Testis (tissue), 3 donors: ENCODE measurements around the gene KIAA1671. TPM values are rescaled to one million over a fixed set of nuclear protein-coding genes. Genes with fewer than 3 reads are reported as not detected.

Experiments used
- DNase-seq: peaks from one replicate; pipeline ENCODE4 v3.0.0-alpha.2; 2019
- H3K27ac ChIP-seq, 2 donors: fragments of 200-600 bp; sonication (generic); one replicate each; pipeline ENCODE4 v1.5.1; 2019
- H3K27me3 ChIP-seq: fragments of 200-600 bp; sonication (generic); one replicate; pipeline ENCODE4 v1.5.1; 2019
- H3K36me3 ChIP-seq: fragments of 200-600 bp; sonication (generic); one replicate; pipeline ENCODE4 v1.5.1; 2017; ENCODE audit warnings: low read depth; ENCODE audit errors: missing control alignments
- H3K4me1 ChIP-seq: fragments of 200-600 bp; sonication (generic); one replicate; pipeline ENCODE4 v1.5.1; 2019
- H3K4me3 ChIP-seq, 2 donors: fragments of 200-600 bp; sonication (generic); one replicate each; pipeline ENCODE4 v1.5.1; 2017 to 2019
- H3K9me3 ChIP-seq: fragments of 200-600 bp; sonication (generic); one replicate; pipeline ENCODE4 v1.5.1; 2017
- CTCF ChIP-seq, 3 experiments: fragments of 450-650 bp in 2 of 3; fragments of 200-600 bp in 1 of 3; sonication (generic) in 1 of 3; IDR thresholded peaks; one replicate each; pipeline ENCODE4 v1.5.1; 2016 to 2019; ENCODE audit warnings: antibody characterized with exemption in 3 of 3, mild to moderate bottlenecking in 2 of 3, moderate library complexity in 1 of 3
- POLR2A ChIP-seq: fragments of 450-650 bp; IDR thresholded peaks from one replicate; pipeline ENCODE4 v1.6.1; 2017; ENCODE audit warnings: antibody characterized with exemption, mild to moderate bottlenecking, moderate library complexity
- WGBS, 2 donors: methylation state at CpG; one replicate each; pipeline ENCODE4 v1.1.5; 2018; 5-methylcytosine and 5-hydroxymethylcytosine counted together
- intact Hi-C: fragments of 100-400 bp; cut with DNase I; formaldehyde crosslinking; loops from one replicate; pipeline ENCODE4 v1.15.1; 2023; ENCODE audit warnings: low total_unique reads
- polyA plus RNA-seq: library from polyadenylated mRNA; stranded (reverse); fragments of 350-450 nt; fragmentation: Illumina TruSeq; extraction: RNeasy Lipid Tissue Mini Kit (QIAGEN cat#74804); gene quantifications from one replicate; pipeline ENCODE4 v1.2.3, GENCODE V29; 2014; ENCODE audit warnings: low read depth, low replicate concordance; ENCODE audit not compliant: insufficient read depth
- total RNA-seq, 2 donors: library from RNA; depleted of rRNA; stranded (reverse); fragments of >200 nt; gene quantifications; one replicate each; pipeline ENCODE4 v1.2.3, GENCODE V29; 2016

Gene KIAA1671
- total and polyA plus RNA-seq, 3 donors from 2014 or later = 16.8 to 28.6 (median 24.4) TPM

- Histone ChIP-seq H3K9me3 (no peaks in the 10 kb centered on the region), H3K27ac (no peak overlapping the region), H3K4me3 (no peak overlapping the region), H3K4me1 (no peaks in the 10 kb centered on the region), H3K36me3 (no peaks in the 10 kb centered on the region), H3K27me3 (no peaks in the 10 kb centered on the region)
- intact Hi-C loops = no loop called here
- no peak for DNase-seq
- no peak for TF ChIP-seq POLR2A
- no peak for TF ChIP-seq CTCF (IDR thresholded peaks at IDR 0.05)
Observed at GRCh38 chr22:24935771-24936483, 16.6 kb upstream of the KIAA1671 start.

GRCh38 chr22:24937114-24937513 lies 15.4 kb upstream of the KIAA1671 start:
- TF ChIP-seq CTCF (IDR thresholded peaks at IDR 0.05) = no peak
- TF ChIP-seq POLR2A = no peak
- intact Hi-C loops = no loop called here
- Histone ChIP-seq H3K36me3 (no peaks in the 10 kb centered on the region), H3K4me1 (no peaks in the 10 kb centered on the region), H3K9me3 (no peaks in the 10 kb centered on the region), H3K27me3 (no peaks in the 10 kb centered on the region), H3K27ac (no peak overlapping the region), H3K4me3 (no peak overlapping the region)
- no peak for DNase-seq
- 56 to 58% methylated on average over 2 of the region's 2 CpGs for WGBS, 2 donors

- TF ChIP-seq CTCF (IDR thresholded peaks at IDR 0.05) = peak in 2 of 3 experiments; percentile 59 to 72
- TF ChIP-seq POLR2A = no peak
- 26 to 27% methylated on average over 11 of the region's 11 CpGs for WGBS, 2 donors
- H3K27me3 ChIP-seq = no peaks in the 10 kb centered on the region
- intact Hi-C loops = no loop called here
- no peak overlapping the region for H3K27ac ChIP-seq
- no peaks in the 10 kb centered on the region for H3K9me3 ChIP-seq
- H3K36me3 ChIP-seq = no peaks in the 10 kb centered on the region
- peak; percentile 23 for DNase-seq
- H3K4me1 ChIP-seq = no peaks in the 10 kb centered on the region
- no peak overlapping the region for H3K4me3 ChIP-seq
Observed at GRCh38 chr22:24938741-24939341, 13.7 kb upstream of the KIAA1671 start.

- no peaks in the 10 kb centered on the region for H3K27me3 ChIP-seq
- H3K27ac ChIP-seq = no peak overlapping the region
- H3K4me3 ChIP-seq = no peak overlapping the region
- no peaks in the 10 kb centered on the region for H3K4me1 ChIP-seq
- intact Hi-C loops = no loop called here
- DNase-seq = no peak
- TF ChIP-seq POLR2A (no peak), CTCF (IDR thresholded peaks at IDR 0.05) (no peak)
- no peaks in the 10 kb centered on the region for H3K9me3 ChIP-seq
- no peaks in the 10 kb centered on the region for H3K36me3 ChIP-seq
- WGBS, 2 donors = 86 to 89% methylated on average over 3 of the region's 3 CpGs
Observed at GRCh38 chr22:24942301-24942700, 10.2 kb upstream of the KIAA1671 start.
